Measurements from ENCODE around the gene UTP25.

- TF ChIP-seq POLR2A (IDR thresholded peaks at IDR 0.05), result no peak
- TF ChIP-seq, protein P1, sequence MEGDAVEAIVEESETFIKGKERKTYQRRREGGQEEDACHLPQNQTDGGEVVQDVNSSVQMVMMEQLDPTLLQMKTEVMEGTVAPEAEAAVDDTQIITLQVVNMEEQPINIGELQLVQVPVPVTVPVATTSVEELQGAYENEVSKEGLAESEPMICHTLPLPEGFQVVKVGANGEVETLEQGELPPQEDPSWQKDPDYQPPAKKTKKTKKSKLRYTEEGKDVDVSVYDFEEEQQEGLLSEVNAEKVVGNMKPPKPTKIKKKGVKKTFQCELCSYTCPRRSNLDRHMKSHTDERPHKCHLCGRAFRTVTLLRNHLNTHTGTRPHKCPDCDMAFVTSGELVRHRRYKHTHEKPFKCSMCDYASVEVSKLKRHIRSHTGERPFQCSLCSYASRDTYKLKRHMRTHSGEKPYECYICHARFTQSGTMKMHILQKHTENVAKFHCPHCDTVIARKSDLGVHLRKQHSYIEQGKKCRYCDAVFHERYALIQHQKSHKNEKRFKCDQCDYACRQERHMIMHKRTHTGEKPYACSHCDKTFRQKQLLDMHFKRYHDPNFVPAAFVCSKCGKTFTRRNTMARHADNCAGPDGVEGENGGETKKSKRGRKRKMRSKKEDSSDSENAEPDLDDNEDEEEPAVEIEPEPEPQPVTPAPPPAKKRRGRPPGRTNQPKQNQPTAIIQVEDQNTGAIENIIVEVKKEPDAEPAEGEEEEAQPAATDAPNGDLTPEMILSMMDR (IDR thresholded peaks at IDR 0.05), result no peak
Observed at GRCh38 chr1:209862391-209863356, 34.9 kb downstream of the UTP25 start.

All from adrenal gland (tissue), 5 donors.